ENCODE measurements around the gene L1CAM.
"Not testable (repeated sequence)": the region's sequence is repeated elsewhere in the genome, so short reads cannot be mapped to it uniquely, and the experiment has no call there.

L1CAM gene

GRCh38 chrX:153828308-153828707 is 57.7 kb downstream of the L1CAM start:
- no peak for DNase-seq (ENCODE audit: low read depth)

DNA sequence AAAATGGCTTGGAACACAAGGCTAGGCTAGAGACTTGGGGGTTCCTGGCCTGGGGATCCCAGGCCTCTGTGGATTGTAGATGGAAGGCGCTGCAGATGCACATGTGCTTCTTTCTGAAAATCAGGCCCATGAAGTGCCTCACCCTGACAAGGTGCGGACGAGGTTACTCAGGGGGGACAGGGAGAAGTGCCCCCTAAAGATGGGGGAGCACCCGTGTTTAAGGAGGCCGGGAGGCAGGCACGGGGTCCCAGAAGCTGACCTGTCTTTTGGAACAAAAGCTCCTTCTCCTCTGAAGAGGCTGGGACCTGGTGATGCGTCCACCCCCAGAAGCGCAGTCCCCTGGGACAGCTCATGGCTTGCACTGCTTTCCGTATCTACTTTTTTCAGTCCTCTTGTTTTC is 58.1 kb downstream of the L1CAM start:
- no peak for DNase-seq (ENCODE audit: low read depth)

- DNase-seq (ENCODE audit: low read depth): no peak
Measured at GRCh38 chrX:153827016-153827415, 59.0 kb downstream of the L1CAM start.

DNA sequence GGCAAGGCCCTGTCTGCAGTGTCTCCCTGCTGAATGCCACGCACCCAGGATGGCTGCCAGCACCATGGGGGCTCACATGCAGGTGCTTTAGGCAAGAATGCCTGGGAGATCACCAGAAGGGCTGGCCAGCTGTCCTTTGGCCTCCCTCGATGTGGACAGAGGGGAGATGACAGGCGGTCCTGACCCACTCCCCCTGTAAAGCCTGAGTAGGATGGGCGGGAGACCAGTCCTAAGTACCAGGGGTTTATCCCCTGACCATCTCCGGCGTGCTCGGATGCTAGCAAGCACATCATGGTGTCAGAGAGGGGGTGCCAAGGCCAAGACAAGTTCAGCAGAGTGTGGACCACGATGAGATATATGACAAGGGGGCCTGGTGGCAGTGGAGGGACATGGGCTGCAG is 60.9 kb downstream of the L1CAM start:
- no peak for DNase-seq (ENCODE audit: low read depth)

DNA sequence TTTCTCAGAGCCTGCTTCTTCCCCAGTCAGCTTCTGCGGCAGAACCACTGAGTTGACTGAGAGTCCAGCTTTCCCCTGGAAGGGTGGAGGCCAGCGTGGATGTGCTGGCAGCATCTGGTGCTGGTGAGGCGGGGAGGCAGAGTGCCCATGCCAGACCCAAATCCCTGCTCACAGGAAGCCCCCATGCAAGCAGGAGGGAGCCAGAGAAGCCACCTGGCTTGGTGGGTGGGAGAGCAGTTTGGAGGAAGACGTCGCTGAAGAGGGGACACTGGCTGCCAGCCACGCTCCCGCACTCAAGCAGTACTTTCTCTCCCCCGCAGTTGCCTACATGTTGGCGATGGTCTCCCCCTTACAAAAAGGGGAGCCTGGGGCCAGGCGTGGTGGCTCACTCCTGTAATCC is 61.6 kb downstream of the L1CAM start:
- no peak for DNase-seq (ENCODE audit: low read depth)

DNA sequence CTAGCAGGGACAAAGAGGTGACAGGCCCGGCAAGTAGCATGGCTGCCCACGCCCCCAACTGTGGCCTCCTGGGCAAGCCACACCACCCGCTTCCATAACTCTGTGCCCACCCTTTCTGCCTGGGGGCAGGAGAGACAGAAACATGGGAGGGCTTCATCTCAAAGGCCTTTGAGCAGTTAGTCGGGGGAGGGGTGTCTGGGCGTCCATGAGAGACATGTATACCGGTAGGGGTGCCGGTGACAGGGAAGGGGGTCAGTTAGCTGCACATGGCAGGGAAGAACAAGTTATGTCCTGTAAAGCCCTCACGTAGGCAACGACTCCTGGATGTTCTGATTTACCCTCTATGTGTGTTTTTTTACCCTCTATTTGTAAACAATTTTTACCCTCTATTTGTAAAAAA is 64.9 kb downstream of the L1CAM start:
- DNase-seq (ENCODE audit: low read depth): no peak

DNA sequence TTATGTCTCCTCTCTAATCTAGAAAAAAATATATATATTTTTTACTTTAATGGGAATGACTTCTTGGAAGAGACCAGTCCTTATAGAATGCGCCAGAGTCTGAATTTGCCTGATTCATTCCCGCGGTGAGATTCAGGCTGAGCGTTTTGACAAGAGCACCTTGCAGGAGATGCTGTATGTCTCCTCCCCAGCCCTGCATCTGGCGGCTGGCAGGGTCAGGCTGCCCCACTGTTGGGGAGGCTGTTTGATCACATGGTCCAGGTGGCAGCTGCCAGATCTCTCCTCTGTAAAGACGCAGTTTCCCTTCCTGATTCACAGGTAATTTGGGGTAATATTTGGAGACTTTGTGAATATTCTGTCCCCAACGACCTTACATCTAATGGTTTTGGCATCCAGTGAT is 65.4 kb downstream of the L1CAM start:
- no peak for DNase-seq (ENCODE audit: low read depth)

DNA sequence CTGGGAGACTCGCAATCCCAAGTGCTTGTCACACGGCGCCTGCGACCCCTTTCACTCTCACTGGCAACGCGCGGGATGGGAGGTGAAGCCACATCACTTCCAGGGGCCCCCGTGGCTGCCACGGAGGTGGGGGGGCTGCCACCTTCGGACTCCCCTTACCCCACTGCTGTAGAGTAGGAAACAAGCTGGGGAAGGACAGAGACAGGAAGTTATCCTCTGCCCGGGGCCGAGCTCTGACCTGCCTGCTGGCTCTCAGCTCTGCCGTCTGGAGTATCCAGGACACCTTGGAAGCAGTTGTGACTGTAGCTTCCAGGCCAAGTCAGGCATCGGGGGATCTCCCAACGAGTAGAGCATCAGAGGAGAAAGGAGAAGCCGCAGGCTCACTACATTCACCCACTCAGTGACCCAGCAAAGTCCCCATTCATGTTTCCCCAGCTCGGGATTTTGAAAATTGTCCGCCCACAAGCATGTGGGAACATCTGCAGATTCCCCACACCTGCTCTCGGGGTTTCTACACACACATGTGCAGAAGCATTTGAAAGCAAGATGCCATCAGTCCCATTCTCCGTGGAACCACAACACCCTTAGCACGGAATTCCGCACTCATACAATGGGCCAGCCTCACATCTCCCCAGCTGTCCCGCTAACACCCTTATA is 66.5 kb downstream of the L1CAM start:
- no peak for DNase-seq (ENCODE audit: low read depth)

GRCh38 chrX:153818571-153819383 is 67.2 kb downstream of the L1CAM start:
- no peak for DNase-seq (ENCODE audit: low read depth)

DNA sequence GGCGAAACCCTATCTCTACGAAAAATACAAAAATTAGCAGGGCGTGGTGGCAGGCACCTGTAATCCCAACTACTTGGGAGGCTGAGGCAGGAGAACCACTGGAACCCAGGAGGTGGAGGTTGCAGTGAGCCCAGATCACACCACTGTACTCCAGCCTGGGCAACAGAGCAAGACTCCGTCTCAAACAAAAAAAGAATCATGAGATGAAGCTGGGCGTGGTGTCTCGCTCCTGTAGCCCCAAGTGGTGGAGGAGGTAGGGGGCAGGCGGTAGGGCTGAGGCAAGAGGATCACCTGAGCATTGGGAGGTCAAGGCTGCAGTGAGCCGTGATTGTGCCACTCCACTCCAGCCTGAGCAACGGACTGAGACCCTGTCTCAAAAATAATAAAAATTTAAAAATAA is 67.9 kb downstream of the L1CAM start:
- DNase-seq (ENCODE audit: low read depth): not testable (repeated sequence)

GRCh38 chrX:153816831-153817690 is 68.9 kb downstream of the L1CAM start:
- DNase-seq (ENCODE audit: low read depth): no peak

DNA sequence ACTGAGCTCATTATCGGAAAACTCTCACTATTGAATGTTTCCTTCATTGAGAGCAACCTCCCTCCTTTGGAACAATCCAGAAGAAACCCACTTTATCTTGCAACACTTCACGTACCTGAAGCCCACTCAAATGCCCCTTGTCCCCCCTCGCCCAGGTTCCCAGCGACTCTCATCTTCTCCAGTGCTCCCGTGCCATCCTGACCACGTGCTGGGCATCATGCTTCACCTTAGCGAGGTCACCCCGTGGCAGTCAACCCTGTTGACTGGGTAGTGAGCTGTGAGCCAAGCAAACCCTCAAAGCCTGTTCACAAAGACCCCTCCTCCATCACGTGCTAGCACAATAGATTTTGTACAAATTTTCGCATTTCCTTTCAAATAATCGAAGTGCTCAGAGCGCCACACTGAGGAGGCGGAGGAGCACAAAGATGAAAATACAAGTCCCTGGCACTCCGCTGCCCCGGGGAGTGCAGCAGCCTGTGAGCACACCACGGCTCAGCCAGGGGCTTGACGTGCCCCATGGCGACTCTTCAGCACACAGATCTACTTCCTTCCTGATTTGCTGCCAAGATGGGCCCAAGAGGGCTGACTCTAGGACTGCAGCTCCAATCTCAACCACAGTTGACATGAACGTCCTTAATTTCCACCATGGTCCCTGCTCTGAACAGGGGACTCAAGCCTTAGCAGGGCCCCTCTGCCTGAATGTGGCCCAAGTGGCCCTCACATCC is 71.2 kb downstream of the L1CAM start:
- DNase-seq (ENCODE audit: low read depth): no peak

- no peak for DNase-seq (ENCODE audit: low read depth)
Measured at GRCh38 chrX:153813161-153813560, 72.8 kb downstream of the L1CAM start.

DNA sequence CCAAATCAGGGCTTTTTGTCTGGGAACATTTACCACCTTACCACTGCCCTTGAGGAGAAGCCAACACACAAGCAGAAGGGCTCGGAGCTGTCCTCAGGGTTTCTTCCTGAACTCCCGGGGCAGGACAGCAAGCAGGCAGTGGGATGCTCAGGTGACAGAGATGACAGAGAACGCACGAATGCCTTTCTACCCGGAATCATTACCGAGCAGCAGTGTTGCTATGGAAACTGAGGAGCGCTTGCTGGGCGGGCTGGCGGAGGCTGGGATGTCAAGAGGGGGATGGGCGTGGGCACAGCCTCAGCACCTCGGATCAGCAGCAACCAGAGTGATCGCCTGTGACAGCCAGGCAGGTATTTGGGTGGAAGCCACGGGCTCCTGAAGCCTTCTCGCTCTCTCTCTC is 73.8 kb downstream of the L1CAM start:
- no peak for DNase-seq (ENCODE audit: low read depth)

All from HS-5 (cell line).